GM21381 (cell line): Measurements from ENCODE around the gene LYSMD2.

Source experiments
- ATAC-seq: cut with Tn5 transposase; IDR thresholded peaks from one replicate; pipeline ENCODE4 v1.9.1; 2021; ENCODE audit warnings: mild to moderate bottlenecking, moderate library complexity; ENCODE audit not compliant: unreplicated experiment

LYSMD2 gene

GRCh38 chr15:51752888-51753287, 15.4 kb upstream of the LYSMD2 start:
- ATAC-seq, result no peak

- peak; percentile 34 for ATAC-seq
Observed at GRCh38 chr15:51751697-51752683, 14.5 kb upstream of the LYSMD2 start.

GRCh38 chr15:51750792-51751696, 13.6 kb upstream of the LYSMD2 start, which contains the start of gene TMOD2:
TMOD2 (plus strand) TSS chr15:51751597; CDS start chr15:51766442, 14,845 bp downstream.
- ATAC-seq, result peak; percentile 77

- no peak for ATAC-seq
Observed at GRCh38 chr15:51750186-51750585, 12.7 kb upstream of the LYSMD2 start.

GRCh38 chr15:51749307-51749706, 11.9 kb upstream of the LYSMD2 start:
- ATAC-seq, result no peak

GRCh38 chr15:51739061-51739712, 1.7 kb upstream of the LYSMD2 start:
- no peak for ATAC-seq

GRCh38 chr15:51738553-51738952, 1.1 kb upstream of the LYSMD2 start:
- no peak for ATAC-seq

- peak; percentile 31 for ATAC-seq
Observed at GRCh38 chr15:51736751-51737521, 519 bp downstream of the LYSMD2 start.

GRCh38 chr15:51736069-51736468, 1.4 kb downstream of the LYSMD2 start:
- ATAC-seq, result no peak

GRCh38 chr15:51735228-51736010, 2.0 kb downstream of the LYSMD2 start:
- ATAC-seq, result no peak

- ATAC-seq, result no peak
Observed at GRCh38 chr15:51732646-51733045, 4.8 kb downstream of the LYSMD2 start.

GRCh38 chr15:51731549-51732267, 5.7 kb downstream of the LYSMD2 start:
- ATAC-seq, result peak; percentile 58

GRCh38 chr15:51727141-51727897, 10.1 kb downstream of the LYSMD2 start:
- no peak for ATAC-seq

- peak; percentile 81 for ATAC-seq
Observed at GRCh38 chr15:51726302-51727073, 11.0 kb downstream of the LYSMD2 start.

- ATAC-seq, result no peak
Observed at GRCh38 chr15:51724673-51725072, 12.8 kb downstream of the LYSMD2 start.

GRCh38 chr15:51724199-51724598, 13.3 kb downstream of the LYSMD2 start:
- no peak for ATAC-seq
